ENCODE data around the gene PERP. TPM values are rescaled to one million over a fixed set of nuclear protein-coding genes. Genes with fewer than 3 reads are reported as not detected.

The PERP gene
- total and polyA plus RNA-seq, 11 donors, result 41.0 to 73.4 (median 53.6) TPM

- Histone ChIP-seq H3K27ac (no peak overlapping the region), H3K4me1 (peaks cover 0 to 4% (median 0%) of the 10 kb centered on the region in 12 donors), H3K4me3 (no peak overlapping the region), H3K9me3 (peaks cover 0 to 22% (median 0%) of the 10 kb centered on the region in 12 donors), H3K27me3 (no peaks in the 10 kb centered on the region), H3K36me3 (no peaks in the 10 kb centered on the region)
- WGBS, 4 donors, result 63 to 86% (median 79%) methylated on average over 4 of the region's 4 CpGs
- no peak for TF ChIP-seq POLR2A (IDR thresholded peaks at IDR 0.05)
- TF ChIP-seq, protein P1, sequence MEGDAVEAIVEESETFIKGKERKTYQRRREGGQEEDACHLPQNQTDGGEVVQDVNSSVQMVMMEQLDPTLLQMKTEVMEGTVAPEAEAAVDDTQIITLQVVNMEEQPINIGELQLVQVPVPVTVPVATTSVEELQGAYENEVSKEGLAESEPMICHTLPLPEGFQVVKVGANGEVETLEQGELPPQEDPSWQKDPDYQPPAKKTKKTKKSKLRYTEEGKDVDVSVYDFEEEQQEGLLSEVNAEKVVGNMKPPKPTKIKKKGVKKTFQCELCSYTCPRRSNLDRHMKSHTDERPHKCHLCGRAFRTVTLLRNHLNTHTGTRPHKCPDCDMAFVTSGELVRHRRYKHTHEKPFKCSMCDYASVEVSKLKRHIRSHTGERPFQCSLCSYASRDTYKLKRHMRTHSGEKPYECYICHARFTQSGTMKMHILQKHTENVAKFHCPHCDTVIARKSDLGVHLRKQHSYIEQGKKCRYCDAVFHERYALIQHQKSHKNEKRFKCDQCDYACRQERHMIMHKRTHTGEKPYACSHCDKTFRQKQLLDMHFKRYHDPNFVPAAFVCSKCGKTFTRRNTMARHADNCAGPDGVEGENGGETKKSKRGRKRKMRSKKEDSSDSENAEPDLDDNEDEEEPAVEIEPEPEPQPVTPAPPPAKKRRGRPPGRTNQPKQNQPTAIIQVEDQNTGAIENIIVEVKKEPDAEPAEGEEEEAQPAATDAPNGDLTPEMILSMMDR (IDR thresholded peaks at IDR 0.05), result no peak
- intact Hi-C loops (cut with DNase I), result no loop called here
- DNase-seq, result no peak
- ATAC-seq, result no peak
These were observed 62.8 kb downstream of the PERP start for GRCh38 chr6:138044458-138044857.

Other genes with a start within 250 kb of the PERP start
- gene TNFAIP3, start 240.2 kb downstream of the PERP start, total RNA-seq, result 10 to 100 TPM in 2 of 9 donors, 1 to 10 TPM in 7; 3.2 to 33.7 (median 6.0) TPM
- gene TNFAIP3, start 240.2 kb downstream of the PERP start, polyA plus RNA-seq, result 1 to 10 TPM; 3.0 to 3.3 TPM
- 10 to 100 TPM in 1 of 9 donors, 1 to 10 TPM in 8; 1.0 to 11.9 (median 2.8) TPM for gene ARFGEF3, start 54.5 kb upstream of the PERP start, total RNA-seq
- under 1 TPM; 0.58 to 0.65 TPM for gene ARFGEF3, start 54.5 kb upstream of the PERP start, polyA plus RNA-seq
- gene PBOV1, start 111.1 kb upstream of the PERP start, total RNA-seq, result not detected
- gene PBOV1, start 111.1 kb upstream of the PERP start, polyA plus RNA-seq, result not detected